Measurements from ENCODE around the gene BRINP3.

GRCh38 chr1:190066011-190066410, 411.7 kb downstream of the BRINP3 start:
- TF ChIP-seq CTCF (IDR thresholded peaks at IDR 0.05 in 4 of 5, conservative IDR thresholded peaks at IDR 0.05 in 1 of 5) = no peak
- no peak for TF ChIP-seq POLR2A (IDR thresholded peaks at IDR 0.05)

Data from gastrocnemius medialis (tissue), 4 donors.